ENCODE results near the gene SRSF12. TPM values are rescaled to one million over a fixed set of nuclear protein-coding genes. Genes with fewer than 3 reads are reported as not detected.
A peak's percentile ranks its signal among the peaks of the same experiment; 100 is the strongest.

Gene SRSF12
- total RNA-seq, 2 donors from 2014 or later, result 9.2 to 17.8 TPM

- H3K36me3 Mint-ChIP-seq (ENCODE audit: low read depth), result no peaks in the 10 kb centered on the region
- H3K4me3 Mint-ChIP-seq, result no peak overlapping the region
- H3K27ac Mint-ChIP-seq, result no peak overlapping the region
- no peaks in the 10 kb centered on the region for H3K4me1 ChIP-seq (ENCODE audit: control insufficient read depth, insufficient read depth, low read length)
- no peak for DNase-seq
- H3K27ac ChIP-seq (ENCODE audit: low read depth, low read length), result no peak overlapping the region
- H3K9ac ChIP-seq (ENCODE audit: extremely low read depth, low read length, poor library complexity, severe bottlenecking), result no peak overlapping the region
- TF ChIP-seq CTCF (conservative IDR thresholded peaks at IDR 0.05), result no peak
- no peaks in the 10 kb centered on the region for H3K36me3 ChIP-seq (ENCODE audit: control insufficient read depth, insufficient read depth, low read length)
- H3K27me3 Mint-ChIP-seq (ENCODE audit: insufficient read depth), result peaks cover 94% of the 10 kb centered on the region
- no peak overlapping the region for H3K4me3 ChIP-seq (ENCODE audit: low read length)
- H3K4me1 Mint-ChIP-seq, result no peaks in the 10 kb centered on the region
- peaks cover 10% of the 10 kb centered on the region for H3K27me3 ChIP-seq (ENCODE audit: control insufficient read depth, insufficient read depth, low read length, poor library complexity, severe bottlenecking)
- H3K9me3 ChIP-seq (ENCODE audit: control insufficient read depth, low read length), result no peaks in the 10 kb centered on the region
- WGBS, 2 experiments (ENCODE audit: insufficient coverage in 1 of 2, insufficient read length in 1 of 2), result 75 to 86% methylated on average over 2 of the region's 2 CpGs
- peaks cover 19% of the 10 kb centered on the region for H3K9me3 Mint-ChIP-seq
These were observed 20.3 kb upstream of the SRSF12 start for GRCh38 chr6:89138173-89138572.

DNA sequence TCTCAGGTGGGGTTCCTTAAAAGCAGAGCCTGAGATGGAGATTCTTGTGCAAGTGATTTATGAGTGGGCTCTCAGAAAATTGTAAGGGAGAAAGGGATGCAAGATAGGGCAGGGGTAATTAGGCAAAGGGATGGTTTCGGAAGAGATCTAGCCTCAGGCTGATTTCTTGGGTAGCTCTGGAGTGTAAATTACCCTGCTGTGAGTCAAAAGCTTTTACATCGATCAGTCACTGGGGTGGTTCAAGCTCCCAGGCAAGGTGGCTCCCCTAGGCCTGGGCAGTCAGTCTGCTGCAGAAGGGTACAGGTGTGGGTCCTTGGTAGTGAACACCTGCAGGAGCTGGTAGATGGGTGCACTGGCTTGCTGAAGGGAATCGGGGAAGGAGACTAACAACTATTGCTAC, 16.9 kb upstream of the SRSF12 start:
- H3K27ac ChIP-seq (ENCODE audit: low read depth, low read length), result no peak overlapping the region
- H3K9me3 Mint-ChIP-seq, result peaks cover 24% of the 10 kb centered on the region
- H3K4me3 ChIP-seq (ENCODE audit: low read length), result no peak overlapping the region
- no peaks in the 10 kb centered on the region for H3K4me1 ChIP-seq (ENCODE audit: control insufficient read depth, insufficient read depth, low read length)
- no peak overlapping the region for H3K27ac Mint-ChIP-seq
- DNase-seq, result no peak
- H3K27me3 Mint-ChIP-seq (ENCODE audit: insufficient read depth), result peaks cover 94% of the 10 kb centered on the region
- no peaks in the 10 kb centered on the region for H3K9me3 ChIP-seq (ENCODE audit: control insufficient read depth, low read length)
- peaks cover 2% of the 10 kb centered on the region for H3K36me3 Mint-ChIP-seq (ENCODE audit: low read depth)
- H3K27me3 ChIP-seq (ENCODE audit: control insufficient read depth, insufficient read depth, low read length, poor library complexity, severe bottlenecking), result peaks cover 8% of the 10 kb centered on the region
- no peak for TF ChIP-seq CTCF (conservative IDR thresholded peaks at IDR 0.05)
- no peak overlapping the region for H3K9ac ChIP-seq (ENCODE audit: extremely low read depth, low read length, poor library complexity, severe bottlenecking)
- no peaks in the 10 kb centered on the region for H3K36me3 ChIP-seq (ENCODE audit: control insufficient read depth, insufficient read depth, low read length)
- H3K4me1 Mint-ChIP-seq, result no peaks in the 10 kb centered on the region
- WGBS, 2 experiments (ENCODE audit: insufficient coverage in 1 of 2, insufficient read length in 1 of 2), result 51 to 65% methylated on average over 2 to 3 of the region's 3 CpGs
- H3K4me3 Mint-ChIP-seq, result no peak overlapping the region

- peaks cover 2% of the 10 kb centered on the region for H3K36me3 Mint-ChIP-seq (ENCODE audit: low read depth)
- Histone ChIP-seq H3K9ac (ENCODE audit: extremely low read depth, low read length, poor library complexity, severe bottlenecking) (no peak overlapping the region), H3K4me3 (ENCODE audit: low read length) (no peak overlapping the region), H3K27me3 (ENCODE audit: control insufficient read depth, insufficient read depth, low read length, poor library complexity, severe bottlenecking) (peaks cover 8% of the 10 kb centered on the region), H3K27ac (ENCODE audit: low read depth, low read length) (no peak overlapping the region), H3K9me3 (ENCODE audit: control insufficient read depth, low read length) (peaks cover 2% of the 10 kb centered on the region), H3K4me1 (ENCODE audit: control insufficient read depth, insufficient read depth, low read length) (no peaks in the 10 kb centered on the region), H3K36me3 (ENCODE audit: control insufficient read depth, insufficient read depth, low read length) (no peaks in the 10 kb centered on the region)
- H3K4me1 Mint-ChIP-seq, result no peaks in the 10 kb centered on the region
- H3K27ac Mint-ChIP-seq, result no peak overlapping the region
- WGBS, 2 experiments (ENCODE audit: insufficient coverage in 1 of 2, insufficient read length in 1 of 2), result 64 to 66% methylated on average over 5 to 9 of the region's 9 CpGs
- H3K4me3 Mint-ChIP-seq, result no peak overlapping the region
- TF ChIP-seq CTCF (conservative IDR thresholded peaks at IDR 0.05), result no peak
- DNase-seq, result peak; percentile 57
- peaks cover 91% of the 10 kb centered on the region for H3K27me3 Mint-ChIP-seq (ENCODE audit: insufficient read depth)
- H3K9me3 Mint-ChIP-seq, result peaks cover 26% of the 10 kb centered on the region
These were observed 16.1 kb upstream of the SRSF12 start for GRCh38 chr6:89133981-89134380.

All from endodermal cell (in vitro differentiated cells).